NCI-H345 treated with DMSO at 0.1 percent for 48 hours (cell line): Measurements from ENCODE around the gene SARS1.
A peak's percentile ranks its signal among the peaks of the same experiment; 100 is the strongest.

Experiments
- DNase-seq: peaks from one replicate; lab custom pipeline; 2025; ENCODE audit not compliant: unreplicated experiment; lab: John Stamatoyannopoulos, UW

SARS1 gene

DNA sequence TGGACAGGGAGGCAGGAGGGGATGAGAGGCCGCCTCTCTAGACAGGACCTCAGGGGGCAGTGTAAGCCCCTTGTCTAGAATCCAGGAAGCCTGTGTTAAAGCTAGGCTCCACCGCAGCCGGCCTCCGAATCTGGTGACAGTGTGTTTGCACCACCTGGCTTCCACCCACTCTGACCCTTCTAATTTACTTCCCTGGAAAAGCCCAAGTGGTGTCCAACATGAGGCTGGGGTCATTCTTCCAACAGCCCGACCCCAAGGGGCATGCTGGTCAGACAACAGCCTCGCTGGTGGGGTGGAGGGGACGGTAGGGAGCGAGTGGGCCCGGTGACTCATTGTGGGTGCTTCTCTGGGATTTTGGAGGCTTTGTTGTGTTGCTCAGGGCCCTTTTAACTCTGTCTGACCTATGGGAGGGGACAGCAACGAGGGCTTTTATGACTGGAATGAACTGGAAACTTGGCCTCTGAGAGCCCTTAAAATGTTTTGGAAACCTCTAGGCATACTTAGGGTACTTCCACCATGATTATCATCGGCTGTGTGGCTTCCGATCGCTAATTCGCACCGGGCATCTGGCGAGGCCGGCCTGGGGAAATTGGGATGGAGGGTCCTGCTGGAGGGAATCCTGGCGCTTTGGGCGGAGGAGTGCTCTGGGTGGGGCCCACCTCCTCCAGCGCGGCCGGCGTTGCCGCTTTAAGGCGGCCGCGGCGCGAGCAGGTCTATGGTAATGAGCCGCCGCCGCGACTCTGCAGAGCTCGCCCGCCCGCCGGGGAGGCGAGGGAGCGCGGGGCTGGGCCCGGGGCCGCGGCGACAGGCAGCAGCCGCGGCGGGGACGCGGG lies 35.3 kb downstream of the SARS1 start, which contains the start of gene CELSR2:
Gene CELSR2 (plus strand): TSS at position 743 of the 833 bp plus-strand sequence. CDS start 541 bp downstream, outside the sequence.
- DNase-seq: peak; percentile 41

DNA sequence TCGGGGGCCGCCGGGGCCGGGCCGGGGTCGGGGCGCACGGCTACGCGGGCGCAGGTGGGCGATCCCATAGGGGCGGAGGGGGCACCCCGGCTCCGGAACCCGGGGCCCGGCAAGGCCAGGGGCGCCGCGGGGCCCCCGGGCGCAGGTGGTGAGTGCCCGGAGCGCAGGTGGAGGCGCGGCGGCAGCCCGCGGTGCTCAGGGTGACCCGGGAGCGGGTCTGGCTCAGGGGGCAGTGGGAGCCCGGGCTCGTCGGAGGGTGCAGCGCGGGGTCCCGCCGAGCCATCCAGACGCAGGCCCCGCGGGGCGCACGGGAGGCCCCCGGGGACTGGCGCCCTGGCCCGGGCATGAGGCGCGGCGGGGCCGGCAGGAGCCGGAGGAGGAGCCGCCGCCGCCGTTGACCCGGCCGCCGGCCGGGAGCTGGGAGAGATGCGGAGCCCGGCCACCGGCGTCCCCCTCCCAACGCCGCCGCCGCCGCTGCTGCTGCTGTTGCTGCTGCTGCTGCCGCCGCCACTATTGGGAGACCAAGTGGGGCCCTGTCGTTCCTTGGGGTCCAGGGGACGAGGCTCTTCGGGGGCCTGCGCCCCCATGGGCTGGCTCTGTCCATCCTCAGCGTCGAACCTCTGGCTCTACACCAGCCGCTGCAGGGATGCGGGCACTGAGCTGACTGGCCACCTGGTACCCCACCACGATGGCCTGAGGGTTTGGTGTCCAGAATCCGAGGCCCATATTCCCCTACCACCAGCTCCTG lies 36.1 kb downstream of the SARS1 start:
- no peak for DNase-seq

- DNase-seq: no peak
Measured at GRCh38 chr1:109250454-109251276, 36.9 kb downstream of the SARS1 start.

- no peak for DNase-seq
Measured at GRCh38 chr1:109251277-109252166, 37.8 kb downstream of the SARS1 start.

DNA sequence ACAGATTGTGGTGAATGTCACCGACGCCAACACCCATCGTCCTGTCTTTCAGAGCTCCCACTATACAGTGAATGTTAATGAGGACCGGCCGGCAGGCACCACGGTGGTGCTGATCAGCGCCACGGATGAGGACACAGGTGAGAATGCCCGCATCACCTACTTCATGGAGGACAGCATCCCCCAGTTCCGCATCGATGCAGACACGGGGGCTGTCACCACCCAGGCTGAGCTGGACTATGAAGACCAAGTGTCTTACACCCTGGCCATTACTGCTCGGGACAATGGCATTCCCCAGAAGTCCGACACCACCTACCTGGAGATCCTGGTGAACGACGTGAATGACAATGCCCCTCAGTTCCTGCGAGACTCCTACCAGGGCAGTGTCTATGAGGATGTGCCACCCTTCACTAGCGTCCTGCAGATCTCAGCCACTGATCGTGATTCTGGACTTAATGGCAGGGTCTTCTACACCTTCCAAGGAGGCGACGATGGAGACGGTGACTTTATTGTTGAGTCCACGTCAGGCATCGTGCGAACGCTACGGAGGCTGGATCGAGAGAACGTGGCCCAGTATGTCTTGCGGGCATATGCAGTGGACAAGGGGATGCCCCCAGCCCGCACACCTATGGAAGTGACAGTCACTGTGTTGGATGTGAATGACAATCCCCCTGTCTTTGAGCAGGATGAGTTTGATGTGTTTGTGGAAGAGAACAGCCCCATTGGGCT lies 38.6 kb downstream of the SARS1 start:
- no peak for DNase-seq

DNA sequence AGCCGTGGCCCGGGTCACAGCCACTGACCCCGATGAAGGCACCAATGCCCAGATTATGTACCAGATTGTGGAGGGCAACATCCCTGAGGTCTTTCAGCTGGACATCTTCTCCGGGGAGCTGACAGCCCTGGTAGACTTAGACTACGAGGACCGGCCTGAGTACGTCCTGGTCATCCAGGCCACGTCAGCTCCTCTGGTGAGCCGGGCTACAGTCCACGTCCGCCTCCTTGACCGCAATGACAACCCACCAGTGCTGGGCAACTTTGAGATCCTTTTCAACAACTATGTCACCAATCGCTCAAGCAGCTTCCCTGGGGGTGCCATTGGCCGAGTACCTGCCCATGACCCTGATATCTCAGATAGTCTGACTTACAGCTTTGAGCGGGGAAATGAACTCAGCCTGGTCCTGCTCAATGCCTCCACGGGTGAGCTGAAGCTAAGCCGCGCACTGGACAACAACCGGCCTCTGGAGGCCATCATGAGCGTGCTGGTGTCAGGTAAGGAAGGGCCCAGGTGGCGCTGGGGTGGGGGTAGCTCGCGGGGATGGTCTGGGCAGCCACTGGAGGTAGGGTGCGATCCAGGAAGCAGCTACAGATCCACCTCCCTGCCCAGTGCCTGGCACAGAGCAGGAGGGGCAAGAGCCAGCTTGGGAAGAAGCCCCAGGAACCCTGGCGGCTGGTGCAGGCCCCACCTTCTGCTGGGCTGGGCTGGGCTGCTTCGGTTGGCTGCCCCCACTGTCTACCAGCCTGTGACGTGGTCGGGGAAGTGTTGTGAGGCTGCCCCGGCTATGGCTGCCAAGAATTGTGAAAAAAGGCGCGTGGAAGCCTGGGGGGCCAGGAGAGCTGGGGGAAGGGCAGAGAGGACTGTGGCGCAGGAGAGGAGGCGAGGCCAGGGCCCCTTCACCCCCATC lies 39.4 kb downstream of the SARS1 start:
- no peak for DNase-seq

- DNase-seq: no peak
Measured at GRCh38 chr1:109253803-109254620, 40.3 kb downstream of the SARS1 start.

GRCh38 chr1:109254621-109255096 lies 40.9 kb downstream of the SARS1 start:
- DNase-seq: no peak

GRCh38 chr1:109255097-109255651 lies 41.5 kb downstream of the SARS1 start:
- DNase-seq: no peak

DNA sequence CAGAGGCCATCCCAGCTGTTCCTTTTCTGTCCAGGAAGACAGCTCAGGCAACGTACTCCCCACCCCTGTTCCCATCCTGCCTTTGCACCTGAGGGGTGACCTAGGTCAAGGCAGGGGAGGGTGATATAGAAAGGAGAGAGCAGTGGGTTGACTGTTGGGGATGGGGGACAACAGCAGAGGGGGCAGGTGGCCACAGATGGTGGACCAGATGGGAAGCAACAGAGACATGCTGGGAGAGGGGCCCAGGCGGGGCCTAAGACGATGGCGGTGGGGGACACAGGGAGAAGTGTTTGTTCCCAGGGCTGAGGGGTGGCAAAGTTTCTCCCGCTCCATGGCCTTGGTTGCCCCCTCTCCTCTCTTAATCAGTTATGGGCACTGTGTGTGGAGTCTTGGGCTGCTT lies 42.0 kb downstream of the SARS1 start:
- no peak for DNase-seq

DNA sequence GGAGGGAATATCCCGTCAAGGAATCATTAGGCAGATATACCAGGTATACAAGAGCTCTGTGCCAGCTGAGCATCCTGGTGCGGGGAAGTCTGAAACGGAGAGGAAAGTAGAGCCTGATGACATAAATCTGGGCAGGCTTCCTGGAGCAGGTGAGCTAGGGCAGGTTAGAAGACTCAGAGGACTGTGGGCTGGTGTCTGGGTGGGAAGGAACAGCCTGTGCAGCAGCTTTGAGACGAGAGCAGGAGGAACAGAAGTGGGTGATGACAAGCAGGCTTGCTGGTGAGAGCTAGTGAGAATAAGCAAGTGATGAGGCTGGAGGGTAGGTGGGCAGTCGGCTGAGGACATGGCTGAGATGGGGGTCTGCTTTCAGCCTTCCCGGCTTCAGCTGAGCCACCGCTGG lies 42.4 kb downstream of the SARS1 start:
- DNase-seq: no peak

- no peak for DNase-seq
Measured at GRCh38 chr1:109256971-109257681, 43.4 kb downstream of the SARS1 start.

DNA sequence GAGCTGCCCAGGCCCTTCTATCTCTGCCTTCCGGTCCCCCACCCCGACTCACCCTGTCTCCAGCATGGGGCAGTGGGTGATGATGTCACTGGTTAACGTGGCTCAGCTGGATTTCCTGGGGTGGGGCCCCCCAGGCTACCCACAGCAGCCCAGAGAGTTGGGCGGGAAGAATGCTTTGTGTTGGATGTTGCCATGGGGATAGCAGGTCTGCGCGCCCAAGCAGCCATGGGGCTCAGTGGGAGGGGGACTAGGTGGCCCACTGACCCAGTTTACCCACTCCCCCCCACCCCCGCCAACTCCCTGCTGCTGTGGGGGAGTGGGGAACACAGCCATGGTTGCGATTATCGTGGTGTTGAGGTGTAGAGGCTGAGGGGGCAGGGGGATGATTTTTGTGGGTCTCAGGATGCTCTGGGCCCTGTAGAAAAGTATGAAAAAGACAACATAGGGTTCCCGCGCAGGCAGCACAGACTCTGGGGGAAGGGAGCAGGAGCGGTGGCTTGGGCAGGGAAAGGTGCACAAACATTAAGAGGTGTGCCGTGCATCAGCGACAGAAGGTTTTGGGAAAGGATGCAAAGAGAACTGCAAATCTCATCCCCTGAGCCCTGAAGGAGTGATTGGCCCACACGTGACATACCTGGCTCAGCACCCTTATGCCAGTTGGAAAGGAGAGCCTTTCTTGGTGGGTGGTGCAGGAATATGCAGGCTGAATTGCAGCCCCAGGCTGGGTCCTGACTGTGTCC lies 44.1 kb downstream of the SARS1 start:
- no peak for DNase-seq

DNA sequence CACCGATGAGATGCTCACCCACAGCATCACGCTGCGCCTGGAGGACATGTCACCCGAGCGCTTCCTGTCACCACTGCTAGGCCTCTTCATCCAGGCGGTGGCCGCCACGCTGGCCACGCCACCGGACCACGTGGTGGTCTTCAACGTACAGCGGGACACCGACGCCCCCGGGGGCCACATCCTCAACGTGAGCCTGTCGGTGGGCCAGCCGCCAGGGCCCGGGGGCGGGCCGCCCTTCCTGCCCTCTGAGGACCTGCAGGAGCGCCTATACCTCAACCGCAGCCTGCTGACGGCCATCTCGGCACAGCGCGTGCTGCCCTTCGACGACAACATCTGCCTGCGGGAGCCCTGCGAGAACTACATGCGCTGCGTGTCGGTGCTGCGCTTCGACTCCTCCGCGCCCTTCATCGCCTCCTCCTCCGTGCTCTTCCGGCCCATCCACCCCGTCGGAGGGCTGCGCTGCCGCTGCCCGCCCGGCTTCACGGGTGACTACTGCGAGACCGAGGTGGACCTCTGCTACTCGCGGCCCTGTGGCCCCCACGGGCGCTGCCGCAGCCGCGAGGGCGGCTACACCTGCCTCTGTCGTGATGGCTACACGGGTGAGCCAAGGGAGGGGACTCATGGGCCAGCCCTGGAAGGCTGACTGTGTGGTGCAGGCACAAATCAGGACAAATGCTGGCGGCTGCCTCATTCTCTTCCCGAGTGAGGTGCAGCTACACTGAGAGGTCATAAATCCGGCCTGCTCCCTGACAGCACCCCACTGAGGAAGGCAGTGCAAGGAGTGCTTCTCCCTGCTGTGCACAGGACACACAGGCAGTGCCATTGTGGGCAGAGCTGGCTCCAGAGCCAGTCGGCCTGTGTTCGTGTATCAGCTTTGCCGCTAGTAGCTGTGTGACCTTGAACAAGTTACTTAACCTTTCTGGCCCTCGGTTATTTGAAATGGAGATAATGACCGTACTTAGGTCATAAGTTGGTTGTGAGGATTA lies 45.1 kb downstream of the SARS1 start:
- DNase-seq: no peak
